Neural progenitor cell (in vitro differentiated cells): Measurements from ENCODE around the gene SUPT3H. TPM values are rescaled to one million over a fixed set of nuclear protein-coding genes. Genes with fewer than 3 reads are reported as not detected.

Experiments
- DNase-seq: peaks from one replicate; pipeline ENCODE4 v3.0.0-alpha.2; 2016; ENCODE audit warnings: low spot score
- H2AFZ ChIP-seq: fragments of 200-600 bp; sonication (generic); replicated peaks from 2 replicates; pipeline ENCODE4 v1.6.1; 2016; ENCODE audit warnings: antibody characterized with exemption
- H3F3A ChIP-seq: fragments of 200-600 bp; sonication (generic); 2 replicates; pipeline ENCODE4 v1.6.1; 2016; ENCODE audit warnings: antibody characterized with exemption, low read depth
- H3K27ac ChIP-seq: fragments of 200-600 bp; sonication (generic); 2 replicates; pipeline ENCODE4 v1.5.1; 2016; ENCODE audit warnings: mild to moderate bottlenecking
- H3K27me3 ChIP-seq: fragments of 200-600 bp; sonication (generic); 2 replicates; pipeline ENCODE4 v1.6.1; 2016; ENCODE audit warnings: mild to moderate bottlenecking, moderate library complexity
- H3K36me3 ChIP-seq: fragments of 200-600 bp; sonication (generic); 2 replicates; pipeline ENCODE4 v1.5.1; 2016
- H3K4me1 ChIP-seq: fragments of 200-600 bp; sonication (generic); 2 replicates; pipeline ENCODE4 v1.6.1; 2016; ENCODE audit warnings: mixed run types
- H3K4me2 ChIP-seq: fragments of 200-600 bp; sonication (generic); 2 replicates; pipeline ENCODE4 v1.6.1; 2016
- H3K4me3 ChIP-seq: fragments of 200-600 bp; sonication (generic); 2 replicates; pipeline ENCODE4 v1.5.1; 2016
- H3K79me2 ChIP-seq: fragments of 200-600 bp; sonication (generic); 2 replicates; pipeline ENCODE4 v1.6.1; 2016; ENCODE audit warnings: low read depth
- H3K9ac ChIP-seq: fragments of 200-600 bp; sonication (generic); 2 replicates; pipeline ENCODE4 v1.6.1; 2016
- H3K9me3 ChIP-seq: fragments of 200-600 bp; sonication (generic); 2 replicates; pipeline ENCODE4 v1.5.1; 2016; ENCODE audit warnings: low read depth
- H4K20me1 ChIP-seq: fragments of 200-600 bp; sonication (generic); 2 replicates; pipeline ENCODE4 v1.6.1; 2016; ENCODE audit warnings: low read depth
- H3K27ac Mint-ChIP-seq: 3 replicates; pipeline ENCODE4 v1.8.0; 2021; ENCODE audit warnings: mixed read lengths
- H3K27me3 Mint-ChIP-seq: 2 replicates; pipeline ENCODE4 v1.8.0; 2022; ENCODE audit warnings: low read depth, mild to moderate bottlenecking, inconsistent platforms, moderate library complexity, mixed read lengths; ENCODE audit not compliant: insufficient read depth
- H3K36me3 Mint-ChIP-seq: 3 replicates; pipeline ENCODE4 v1.8.0; 2021; ENCODE audit warnings: mixed read lengths
- H3K4me1 Mint-ChIP-seq: 3 replicates; pipeline ENCODE4 v1.8.0; 2021; ENCODE audit warnings: mixed read lengths
- H3K4me3 Mint-ChIP-seq: 3 replicates; pipeline ENCODE4 v1.8.0; 2021; ENCODE audit warnings: mild to moderate bottlenecking, moderate library complexity, mixed read lengths
- H3K9me3 Mint-ChIP-seq: 3 replicates; pipeline ENCODE4 v1.8.0; 2020; ENCODE audit warnings: mixed read lengths
- CTCF ChIP-seq: fragments of 200-600 bp; sonication (generic); IDR thresholded peaks from 2 replicates; pipeline ENCODE4 v1.5.1; 2017; ENCODE audit warnings: antibody characterized with exemption, mild to moderate bottlenecking
- EZH2 ChIP-seq: fragments of 200-600 bp; sonication (generic); IDR thresholded peaks from 2 replicates; pipeline ENCODE4 v1.6.1; 2017; ENCODE audit warnings: antibody characterized with exemption, mild to moderate bottlenecking, moderate library complexity
- EZH2phosphoT487 ChIP-seq: fragments of 200-600 bp; sonication (generic); IDR thresholded peaks from 2 replicates; pipeline ENCODE4 v1.6.1; 2017; ENCODE audit warnings: antibody characterized with exemption
- total RNA-seq: library from RNA; depleted of rRNA; stranded (reverse); fragments of >200 nt; gene quantifications from 2 replicates; pipeline ENCODE4 v1.2.3, GENCODE V29; 2015; ENCODE audit warnings: low replicate concordance

Gene SUPT3H
- total RNA-seq, 1 donor from 2014 or later, result 16.3 TPM

GRCh38 chr6:45129051-45129450 is 248.7 kb downstream of the SUPT3H start:
- Histone ChIP-seq H3K9me3 (no peaks in the 10 kb centered on the region), H4K20me1 (no peaks in the 10 kb centered on the region), H3F3A (no peaks in the 10 kb centered on the region), H3K27ac (no peak overlapping the region), H3K27me3 (no peaks in the 10 kb centered on the region), H3K79me2 (no peaks in the 10 kb centered on the region), H2AFZ (no peak overlapping the region), H3K4me3 (no peak overlapping the region), H3K4me2 (no peak overlapping the region), H3K4me1 (no peaks in the 10 kb centered on the region), H3K36me3 (no peaks in the 10 kb centered on the region), H3K9ac (no peak overlapping the region)
- H3K36me3 Mint-ChIP-seq, result no peaks in the 10 kb centered on the region
- no peak for TF ChIP-seq CTCF
- no peak for TF ChIP-seq EZH2
- no peak for TF ChIP-seq EZH2phosphoT487
- H3K4me3 Mint-ChIP-seq, result no peak overlapping the region
- H3K27me3 Mint-ChIP-seq, result no peaks in the 10 kb centered on the region
- no peak for DNase-seq
- H3K4me1 Mint-ChIP-seq, result peaks cover 2% of the 10 kb centered on the region
- no peak overlapping the region for H3K27ac Mint-ChIP-seq
- H3K9me3 Mint-ChIP-seq, result no peaks in the 10 kb centered on the region

GRCh38 chr6:45127185-45127584 is 250.5 kb downstream of the SUPT3H start:
- H3K36me3 Mint-ChIP-seq, result no peaks in the 10 kb centered on the region
- no peak overlapping the region for H3K27ac ChIP-seq
- no peaks in the 10 kb centered on the region for H3K9me3 Mint-ChIP-seq
- H3K4me1 Mint-ChIP-seq, result no peaks in the 10 kb centered on the region
- no peaks in the 10 kb centered on the region for H3K79me2 ChIP-seq
- no peaks in the 10 kb centered on the region for H3K36me3 ChIP-seq
- H3K27me3 ChIP-seq, result no peaks in the 10 kb centered on the region
- no peak overlapping the region for H3K4me3 Mint-ChIP-seq
- no peaks in the 10 kb centered on the region for H3K27me3 Mint-ChIP-seq
- H3K4me2 ChIP-seq, result no peak overlapping the region
- H3K4me3 ChIP-seq, result no peak overlapping the region
- no peaks in the 10 kb centered on the region for H4K20me1 ChIP-seq
- H3K4me1 ChIP-seq, result no peaks in the 10 kb centered on the region
- no peak overlapping the region for H2AFZ ChIP-seq
- no peak for DNase-seq
- H3K9me3 ChIP-seq, result no peaks in the 10 kb centered on the region
- H3K9ac ChIP-seq, result no peak overlapping the region
- no peak for TF ChIP-seq EZH2
- TF ChIP-seq EZH2phosphoT487, result no peak
- TF ChIP-seq CTCF, result no peak
- H3F3A ChIP-seq, result no peaks in the 10 kb centered on the region
- H3K27ac Mint-ChIP-seq, result no peak overlapping the region

- no peaks in the 10 kb centered on the region for H3K27me3 Mint-ChIP-seq
- H3K4me3 Mint-ChIP-seq, result no peak overlapping the region
- H3K9me3 ChIP-seq, result no peaks in the 10 kb centered on the region
- no peaks in the 10 kb centered on the region for H3K36me3 Mint-ChIP-seq
- no peak overlapping the region for H3K4me2 ChIP-seq
- H3F3A ChIP-seq, result no peaks in the 10 kb centered on the region
- no peak for DNase-seq
- H3K4me3 ChIP-seq, result no peak overlapping the region
- H3K79me2 ChIP-seq, result no peaks in the 10 kb centered on the region
- no peaks in the 10 kb centered on the region for H3K4me1 Mint-ChIP-seq
- H3K27ac Mint-ChIP-seq, result no peak overlapping the region
- no peaks in the 10 kb centered on the region for H3K9me3 Mint-ChIP-seq
- no peaks in the 10 kb centered on the region for H3K4me1 ChIP-seq
- H3K36me3 ChIP-seq, result no peaks in the 10 kb centered on the region
- H4K20me1 ChIP-seq, result no peaks in the 10 kb centered on the region
- no peak overlapping the region for H3K27ac ChIP-seq
- no peak overlapping the region for H2AFZ ChIP-seq
- no peak for TF ChIP-seq CTCF
- H3K27me3 ChIP-seq, result no peaks in the 10 kb centered on the region
- H3K9ac ChIP-seq, result no peak overlapping the region
Observed at GRCh38 chr6:45126033-45126432, 251.7 kb downstream of the SUPT3H start.

GRCh38 chr6:45123023-45123422 is 254.7 kb downstream of the SUPT3H start:
- Histone ChIP-seq H3K4me3 (no peak overlapping the region), H3K27me3 (no peaks in the 10 kb centered on the region), H3K4me1 (no peaks in the 10 kb centered on the region), H3K4me2 (no peak overlapping the region), H3K27ac (no peak overlapping the region), H3K36me3 (no peaks in the 10 kb centered on the region), H3K9me3 (no peaks in the 10 kb centered on the region), H2AFZ (no peak overlapping the region), H4K20me1 (no peaks in the 10 kb centered on the region), H3F3A (no peaks in the 10 kb centered on the region), H3K79me2 (no peaks in the 10 kb centered on the region), H3K9ac (no peak overlapping the region)
- Mint-ChIP-seq H3K27ac (no peak overlapping the region), H3K36me3 (no peaks in the 10 kb centered on the region), H3K4me1 (no peaks in the 10 kb centered on the region), H3K27me3 (no peaks in the 10 kb centered on the region), H3K4me3 (no peak overlapping the region), H3K9me3 (no peaks in the 10 kb centered on the region)
- TF ChIP-seq CTCF, result no peak
- TF ChIP-seq EZH2phosphoT487, result no peak
- DNase-seq, result no peak
